GM12801 (cell line): ENCODE measurements around the gene KLK3.

Experiments used
- CTCF ChIP-seq: IDR thresholded peaks from one replicate; pipeline ENCODE4 v1.5.1; 2011; ENCODE audit warnings: control low read depth; ENCODE audit not compliant: insufficient read length; ENCODE audit errors: extremely low read depth

The KLK3 gene

GRCh38 chr19:50897191-50897607, 42.5 kb downstream of the KLK3 start:
- no peak for TF ChIP-seq CTCF

DNA sequence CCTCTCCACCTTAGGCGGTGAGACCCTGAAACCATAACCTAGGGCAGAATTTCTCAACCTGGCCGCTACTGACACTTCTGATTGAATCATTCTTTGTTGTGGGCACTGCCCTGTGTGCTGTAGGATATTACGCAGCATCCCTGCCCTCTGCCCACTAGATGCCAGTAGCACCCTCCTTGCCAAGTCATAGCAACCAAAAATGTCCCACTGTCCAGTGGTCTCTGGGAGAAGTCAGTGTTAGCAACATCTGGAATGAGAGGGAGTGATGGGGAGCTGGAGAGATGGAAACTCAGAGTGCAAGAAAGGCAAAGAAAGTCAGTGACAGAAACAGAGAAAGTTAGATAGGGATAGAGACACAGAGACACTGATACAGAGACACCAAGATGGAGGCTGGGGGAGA, 42.9 kb downstream of the KLK3 start:
- TF ChIP-seq CTCF = no peak

GRCh38 chr19:50898018-50898417, 43.3 kb downstream of the KLK3 start:
- no peak for TF ChIP-seq CTCF

GRCh38 chr19:50899569-50899968, 44.9 kb downstream of the KLK3 start:
- TF ChIP-seq CTCF = no peak

GRCh38 chr19:50902640-50903039, 47.9 kb downstream of the KLK3 start:
- no peak for TF ChIP-seq CTCF

DNA sequence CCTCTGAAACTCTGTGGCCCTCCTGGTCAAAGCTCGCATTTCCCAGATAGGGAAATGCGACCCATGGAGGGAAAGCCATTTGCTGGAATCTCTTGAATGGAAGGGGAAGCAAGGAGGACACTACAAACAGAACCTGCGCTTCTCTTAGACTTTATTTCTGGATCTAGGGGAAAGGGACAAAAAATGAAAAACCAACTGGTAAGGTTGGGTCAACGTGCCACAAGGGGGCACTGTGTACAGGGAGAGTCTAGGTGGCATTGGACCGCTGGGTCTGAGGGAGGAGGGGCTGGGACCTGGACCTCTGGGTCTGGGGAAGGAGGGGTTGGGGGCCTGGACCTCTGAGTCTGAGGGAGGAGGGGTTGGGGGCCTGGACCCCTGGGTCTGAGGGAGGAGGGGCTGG, 51.5 kb downstream of the KLK3 start:
- TF ChIP-seq CTCF = no peak

- TF ChIP-seq CTCF = no peak
Observed at GRCh38 chr19:50908336-50908735, 53.6 kb downstream of the KLK3 start.
